GM10248 (cell line): ENCODE measurements around the gene ZCCHC17.
A peak's percentile ranks its signal among the peaks of the same experiment; 100 is the strongest.

Experiments used
- CTCF ChIA-PET: fragments of 300-600 bp; sonication (Branson Sonifier 250); formaldehyde crosslinking; extraction: SDS; loops from one replicate; lab custom pipeline; 2021; ENCODE audit warnings: antibody characterized with exemption; lab: Yijun Ruan, JAX
- POLR2A ChIA-PET: fragments of 350-650 bp; sonication (Branson Sonifier 250); formaldehyde crosslinking; extraction: SDS; loops from one replicate; lab custom pipeline; 2020; ENCODE audit warnings: antibody characterized with exemption; lab: Yijun Ruan, JAX
- DNase-seq: peaks from one replicate; pipeline ENCODE4 v3.0.0; 2012; ENCODE audit errors: extremely low spot score
- TF ChIP-seq, protein P1 (sequence below): IDR thresholded peaks from 2 replicates; pipeline ENCODE4 v1.5.1; 2012; ENCODE audit warnings: mild to moderate bottlenecking, low read depth; ENCODE audit errors: extremely low read depth, missing control alignments, control extremely low read depth

ZCCHC17 gene, protein sequence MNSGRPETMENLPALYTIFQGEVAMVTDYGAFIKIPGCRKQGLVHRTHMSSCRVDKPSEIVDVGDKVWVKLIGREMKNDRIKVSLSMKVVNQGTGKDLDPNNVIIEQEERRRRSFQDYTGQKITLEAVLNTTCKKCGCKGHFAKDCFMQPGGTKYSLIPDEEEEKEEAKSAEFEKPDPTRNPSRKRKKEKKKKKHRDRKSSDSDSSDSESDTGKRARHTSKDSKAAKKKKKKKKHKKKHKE

DNA sequence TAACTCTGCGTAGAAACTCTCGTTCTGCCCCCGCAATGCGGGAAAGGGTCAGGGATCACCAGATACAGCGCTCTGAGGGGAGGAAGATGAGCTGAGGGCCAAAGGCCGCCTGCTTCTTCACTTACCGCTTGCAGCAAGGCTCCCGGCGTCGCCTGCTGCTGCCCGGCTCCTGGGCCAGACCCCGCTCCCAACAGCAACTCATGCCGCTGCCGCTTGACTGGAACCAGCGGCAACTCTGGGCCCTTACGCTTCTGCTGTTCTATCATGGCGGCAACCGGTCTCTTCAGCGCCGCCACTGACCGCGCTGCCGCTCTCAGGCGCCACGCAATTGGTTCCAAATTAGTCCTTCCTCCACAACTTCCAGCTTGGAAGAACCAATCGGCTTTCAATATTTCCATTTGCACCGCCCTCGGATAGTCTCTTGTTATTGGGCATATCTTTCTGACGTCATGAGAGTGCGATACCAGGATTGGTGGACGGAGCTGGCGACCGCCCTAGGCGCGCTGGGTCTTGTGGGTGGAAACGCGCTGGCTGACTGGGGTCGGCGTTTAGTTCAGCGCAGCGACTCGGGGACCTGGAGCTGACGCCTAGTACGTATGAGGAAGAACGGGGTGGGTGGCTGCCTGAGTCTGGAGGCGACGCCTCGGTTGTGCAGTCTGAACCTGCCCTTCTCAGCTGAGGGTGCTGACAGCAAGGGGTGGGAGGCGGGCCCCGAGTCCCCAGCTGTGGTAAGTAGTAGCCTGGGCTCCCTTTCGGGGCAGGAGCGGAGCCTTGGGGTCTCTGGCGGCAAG lies at the start of gene ZCCHC17, which contains the start of gene SNRNP40:
Gene ZCCHC17 (plus strand): TSS at position 547 of the 791 bp plus-strand sequence. CDS start 13,067 bp downstream, outside the sequence.
Gene SNRNP40 (minus strand): TSS at position 303 of the 791 bp plus-strand sequence. CDS start 37 bp downstream, at position 266.
- POLR2A ChIA-PET = interaction anchor here (0.7 to 1.4 kb wide), 4 partner anchors 9 to 76 kb away, joined by 4 to 5 read pairs (median 4); partner anchors contain the start of gene FABP3
- CTCF ChIA-PET = interaction anchor here (0.7 to 2.0 kb wide), 10 partner anchors 9 to 492 kb away, joined by 3 to 8 read pairs (median 4); no protein-coding TSS in a partner anchor
- TF ChIP-seq, protein P1, sequence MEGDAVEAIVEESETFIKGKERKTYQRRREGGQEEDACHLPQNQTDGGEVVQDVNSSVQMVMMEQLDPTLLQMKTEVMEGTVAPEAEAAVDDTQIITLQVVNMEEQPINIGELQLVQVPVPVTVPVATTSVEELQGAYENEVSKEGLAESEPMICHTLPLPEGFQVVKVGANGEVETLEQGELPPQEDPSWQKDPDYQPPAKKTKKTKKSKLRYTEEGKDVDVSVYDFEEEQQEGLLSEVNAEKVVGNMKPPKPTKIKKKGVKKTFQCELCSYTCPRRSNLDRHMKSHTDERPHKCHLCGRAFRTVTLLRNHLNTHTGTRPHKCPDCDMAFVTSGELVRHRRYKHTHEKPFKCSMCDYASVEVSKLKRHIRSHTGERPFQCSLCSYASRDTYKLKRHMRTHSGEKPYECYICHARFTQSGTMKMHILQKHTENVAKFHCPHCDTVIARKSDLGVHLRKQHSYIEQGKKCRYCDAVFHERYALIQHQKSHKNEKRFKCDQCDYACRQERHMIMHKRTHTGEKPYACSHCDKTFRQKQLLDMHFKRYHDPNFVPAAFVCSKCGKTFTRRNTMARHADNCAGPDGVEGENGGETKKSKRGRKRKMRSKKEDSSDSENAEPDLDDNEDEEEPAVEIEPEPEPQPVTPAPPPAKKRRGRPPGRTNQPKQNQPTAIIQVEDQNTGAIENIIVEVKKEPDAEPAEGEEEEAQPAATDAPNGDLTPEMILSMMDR = no peak
- DNase-seq = peak; percentile 99

DNA sequence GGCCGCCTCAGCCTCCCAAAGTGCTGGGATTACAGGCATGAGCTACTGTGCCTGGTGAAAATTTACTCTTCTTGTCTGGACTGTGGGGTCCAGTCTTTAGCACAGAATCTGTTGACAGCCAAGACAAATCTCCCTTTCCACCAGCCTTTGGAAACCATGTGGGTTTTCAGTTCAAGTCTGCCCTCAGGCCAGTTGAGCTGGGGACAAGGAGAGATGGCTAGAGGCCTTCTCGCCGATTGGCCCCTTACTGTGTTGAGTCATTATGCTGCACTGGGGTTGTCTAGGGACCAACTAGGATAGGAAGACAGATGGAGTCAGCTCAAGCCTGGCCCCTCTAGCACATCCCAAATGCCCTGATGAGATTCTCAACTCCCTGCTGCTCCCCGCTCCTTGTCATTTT lies 48.6 kb upstream of the ZCCHC17 start:
- TF ChIP-seq, protein P1 = no peak
- DNase-seq = no peak
- ChIA-PET CTCF (interaction anchor here (1.4 kb wide), 1 partner anchor 13 kb away, joined by 3 read pairs; no protein-coding TSS in a partner anchor), POLR2A (no interaction called here)

DNA sequence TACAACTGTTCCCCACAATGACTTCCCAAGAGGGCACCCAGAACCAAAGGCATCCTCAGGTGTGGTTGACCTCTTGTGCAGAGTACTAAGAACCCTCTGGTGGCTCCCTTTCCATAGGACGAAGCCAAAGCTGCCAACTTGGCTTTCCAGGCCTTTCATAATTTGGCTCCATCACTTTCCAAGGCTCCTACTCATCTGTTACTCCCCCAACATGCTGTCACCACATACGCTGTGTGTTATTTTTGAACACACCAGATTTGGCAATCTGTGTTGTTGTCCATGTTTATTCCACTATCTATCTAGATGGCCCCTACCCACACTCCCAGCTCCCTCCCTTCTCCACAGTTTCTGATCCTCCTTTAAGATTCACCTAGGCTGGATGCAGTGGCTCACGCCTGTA lies 47.0 kb upstream of the ZCCHC17 start:
- DNase-seq = no peak
- POLR2A ChIA-PET = no interaction called here
- TF ChIP-seq, protein P1 = no peak
- CTCF ChIA-PET = interaction anchor here (1.1 to 1.4 kb wide), 2 partner anchors 14 to 64 kb away, joined by 3 read pairs; no protein-coding TSS in a partner anchor

DNA sequence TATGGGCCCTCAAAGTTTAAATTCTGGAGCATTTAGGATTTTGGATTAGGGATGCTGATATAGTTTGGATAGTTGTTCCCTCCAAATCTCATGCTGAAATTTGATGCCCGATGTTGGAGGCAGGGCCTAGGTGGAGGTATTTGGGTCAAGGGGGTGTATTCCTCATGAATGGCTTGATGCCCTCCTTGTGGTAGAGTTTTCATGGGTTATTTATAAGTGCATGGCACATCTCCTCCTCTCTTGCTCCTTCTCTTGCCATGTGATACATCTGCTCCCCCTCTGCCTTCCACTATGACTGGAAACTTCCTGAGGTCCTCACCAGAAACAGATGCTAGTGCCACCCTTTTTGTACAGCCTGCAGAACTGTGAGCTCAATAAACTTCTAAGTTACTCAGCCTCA lies 39.6 kb upstream of the ZCCHC17 start:
- DNase-seq = no peak
- TF ChIP-seq, protein P1 = no peak
- CTCF ChIA-PET = interaction anchor here (1.3 kb wide), 1 partner anchor 74 kb away, joined by 4 read pairs; no protein-coding TSS in a partner anchor
- POLR2A ChIA-PET = no interaction called here

DNA sequence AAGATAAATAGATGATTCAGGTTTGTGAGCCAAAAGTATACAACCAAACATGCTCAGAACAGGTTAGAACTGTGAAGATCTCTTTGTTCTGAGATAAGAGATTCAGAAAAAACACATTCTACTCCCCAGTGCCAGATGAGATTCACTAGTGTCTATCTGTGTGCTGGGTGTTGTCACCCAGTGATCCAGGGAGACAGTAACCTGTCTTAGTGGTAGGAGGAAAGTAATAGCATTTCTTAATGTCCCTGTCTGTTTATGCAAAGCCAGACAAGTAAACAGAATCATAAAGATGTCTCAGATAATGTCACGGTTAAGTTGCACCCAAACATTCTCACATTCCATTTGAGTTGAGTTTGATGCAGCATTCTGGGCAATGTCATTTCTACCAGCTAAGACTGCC lies 38.3 kb upstream of the ZCCHC17 start:
- no peak for DNase-seq
- TF ChIP-seq, protein P1 = no peak
- ChIA-PET CTCF (no interaction called here), POLR2A (interaction anchor here (0.6 kb wide), 1 partner anchor 117 kb away, joined by 7 read pairs; no protein-coding TSS in a partner anchor)

DNA sequence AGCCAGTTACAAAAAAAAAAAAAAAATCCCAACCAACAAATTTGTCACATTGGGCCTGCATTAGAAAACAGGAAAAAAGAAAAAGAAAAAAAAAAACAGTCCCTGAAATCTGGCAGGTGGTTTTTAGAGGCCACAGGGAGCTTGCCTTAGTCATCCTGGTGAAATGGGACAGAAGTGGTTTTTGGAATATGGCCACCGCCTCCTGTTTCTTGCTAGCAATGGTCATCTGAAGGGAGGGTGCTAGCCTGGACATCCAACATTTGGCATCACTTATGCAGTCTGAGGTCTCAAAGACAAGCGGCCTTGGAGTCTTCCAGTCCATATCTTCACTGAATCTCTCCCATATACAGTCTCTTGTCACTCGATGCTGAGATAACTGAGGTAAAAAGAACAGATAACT lies 37.1 kb upstream of the ZCCHC17 start:
- TF ChIP-seq, protein P1 = no peak
- ChIA-PET POLR2A (no interaction called here), CTCF (no interaction called here)
- no peak for DNase-seq
